Melanocyte of skin (primary cell): ENCODE measurements around the gene CREB3L4. TPM values are rescaled to one million over a fixed set of nuclear protein-coding genes. Genes with fewer than 3 reads are reported as not detected.

ENCODE experiments used
- small RNA-seq, 2 donors: library from RNA; depleted of rRNA; stranded (forward); fragments of <200 nt; gene quantifications; one replicate each; pipeline ENCODE3, GENCODE V24; 2012
- total RNA-seq, 2 donors: library from RNA; depleted of rRNA; stranded (reverse); fragments of >200 nt; gene quantifications; 2 replicates each; pipeline ENCODE4 v1.2.3, GENCODE V29; 2012

The CREB3L4 gene, protein sequence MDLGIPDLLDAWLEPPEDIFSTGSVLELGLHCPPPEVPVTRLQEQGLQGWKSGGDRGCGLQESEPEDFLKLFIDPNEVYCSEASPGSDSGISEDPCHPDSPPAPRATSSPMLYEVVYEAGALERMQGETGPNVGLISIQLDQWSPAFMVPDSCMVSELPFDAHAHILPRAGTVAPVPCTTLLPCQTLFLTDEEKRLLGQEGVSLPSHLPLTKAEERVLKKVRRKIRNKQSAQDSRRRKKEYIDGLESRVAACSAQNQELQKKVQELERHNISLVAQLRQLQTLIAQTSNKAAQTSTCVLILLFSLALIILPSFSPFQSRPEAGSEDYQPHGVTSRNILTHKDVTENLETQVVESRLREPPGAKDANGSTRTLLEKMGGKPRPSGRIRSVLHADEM
- total RNA-seq: 1 to 10 TPM; 4.5 to 7.0 TPM

DNA sequence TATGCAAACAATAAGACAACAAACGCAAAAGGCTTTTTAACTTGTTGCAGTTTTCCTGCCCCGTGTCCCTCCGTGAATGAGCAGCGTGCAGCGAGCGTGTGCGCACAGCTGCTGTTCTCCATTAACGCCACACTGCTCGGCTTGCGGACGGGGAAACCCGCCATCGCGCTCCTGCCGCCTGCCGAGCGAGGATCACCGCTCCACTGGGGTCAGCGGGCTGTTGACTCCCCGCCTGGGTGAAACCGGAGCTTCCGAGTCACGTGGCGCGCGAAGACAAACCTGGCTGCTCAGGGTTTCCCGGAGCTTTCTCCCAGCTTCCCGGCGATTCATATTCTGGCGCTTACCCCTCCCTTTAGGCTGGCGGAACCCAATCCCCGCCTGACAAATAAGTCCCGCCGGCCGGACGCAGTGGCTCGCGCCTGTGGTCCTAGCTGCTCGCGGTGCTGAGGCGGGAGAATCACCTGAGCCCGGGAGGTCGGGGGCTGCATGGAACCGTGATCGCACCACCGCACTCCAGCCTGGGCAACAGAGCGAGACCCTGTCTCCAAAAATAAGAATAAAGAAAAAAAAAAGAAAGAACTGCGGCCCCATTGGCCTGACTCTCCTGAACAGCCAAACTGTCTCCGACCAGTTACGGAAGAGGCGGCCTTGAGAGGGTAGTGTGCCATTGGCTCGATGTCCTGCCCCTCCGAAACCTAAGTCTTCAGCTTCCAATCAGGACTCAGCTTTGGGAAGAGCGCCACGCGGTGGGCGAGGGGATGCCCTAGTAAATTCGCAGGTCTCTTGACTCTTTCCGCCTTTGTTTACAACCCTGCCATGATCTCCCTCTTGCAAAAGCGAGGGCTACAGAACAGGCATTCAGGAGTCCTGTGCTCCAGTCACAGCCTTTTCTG lies at the start of gene CREB3L4:
Gene CREB3L4 (plus strand): TSS at position 796 of the 893 bp plus-strand sequence. CDS start 624 bp downstream, outside the sequence.

DNA sequence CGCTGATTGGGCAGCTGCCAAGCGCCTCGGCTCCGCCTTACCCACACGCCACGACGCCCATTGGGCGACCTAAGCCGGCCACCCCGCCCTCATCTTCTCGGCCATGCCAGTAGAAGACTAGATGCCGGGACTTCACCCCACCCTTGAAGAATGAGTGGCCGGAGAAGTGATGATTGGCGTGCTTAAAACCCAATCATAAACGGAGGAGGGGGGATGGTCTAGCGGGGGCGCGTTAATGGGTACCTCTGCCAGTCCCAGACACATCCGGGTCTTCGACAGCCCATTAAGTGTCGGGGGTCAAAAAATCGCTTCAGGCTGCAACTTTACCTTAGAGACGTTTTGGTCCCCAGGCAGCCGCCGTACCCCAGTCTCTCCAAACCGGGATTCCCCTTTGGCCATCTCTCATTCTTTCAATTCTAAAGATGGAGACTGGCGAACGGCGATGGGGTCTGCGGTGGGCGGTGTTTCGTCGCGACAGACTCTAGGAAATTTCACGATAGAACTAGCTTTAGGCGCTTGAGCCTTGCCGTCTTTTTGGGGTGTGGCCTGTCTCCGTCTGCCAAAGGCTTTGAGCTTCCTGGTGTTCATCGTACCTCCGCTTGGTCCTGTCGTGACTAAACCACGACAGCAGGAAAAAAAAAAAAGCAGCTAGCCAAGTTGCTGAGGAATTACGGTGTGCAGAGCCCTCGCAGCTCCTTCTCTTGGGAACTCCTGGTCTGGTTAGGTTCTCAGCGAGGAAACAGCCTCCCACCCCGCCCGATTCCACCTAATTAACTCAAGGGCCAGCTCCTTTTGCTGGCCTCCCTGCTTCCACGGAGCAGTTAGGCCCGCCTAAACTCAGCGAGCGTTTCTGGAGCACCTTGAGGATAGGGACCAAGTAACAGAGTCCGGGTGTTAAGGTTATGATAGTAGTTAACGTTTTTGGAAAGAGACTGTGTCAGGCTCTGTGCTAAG lies 44.5 kb upstream of the CREB3L4 start, which contains the start of gene GATAD2B:
Gene GATAD2B (minus strand): TSS at position 1 of the 954 bp plus-strand sequence. CDS start 94,625 bp downstream, outside the sequence.

DNA sequence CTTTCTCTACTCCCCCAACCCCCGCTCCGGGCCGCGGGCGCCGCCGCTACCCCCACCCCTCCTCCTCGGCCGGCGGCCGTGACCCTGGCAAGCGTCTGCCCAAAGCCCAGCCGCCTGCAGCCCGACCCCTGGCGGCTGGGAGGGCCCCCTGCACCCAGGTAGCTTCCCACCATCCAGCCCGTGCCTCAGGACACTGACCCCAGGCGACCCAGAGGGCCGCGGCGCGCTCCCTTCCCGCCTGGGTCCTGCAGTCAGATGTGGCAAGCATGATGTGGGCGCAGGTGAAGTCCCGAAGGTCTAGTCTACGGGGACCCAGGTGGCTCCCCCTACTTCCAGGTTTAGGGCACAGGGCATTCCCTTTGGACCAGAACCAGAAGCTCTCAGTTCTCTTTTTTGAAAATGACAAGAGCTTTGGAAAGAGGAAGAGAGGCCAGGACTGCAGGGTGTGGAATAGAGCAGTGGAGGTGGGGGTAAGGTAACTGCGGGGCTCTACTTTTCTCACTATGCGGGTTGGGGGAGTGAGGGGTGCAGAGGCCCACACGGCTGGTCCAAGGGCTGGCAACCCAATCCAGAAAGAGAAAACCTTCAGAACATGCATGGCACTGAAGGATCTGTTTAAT lies 21.0 kb upstream of the CREB3L4 start, which contains the start of gene DENND4B:
Gene DENND4B (minus strand): TSS at position 97 of the 620 bp plus-strand sequence. CDS start 2,344 bp downstream, outside the sequence.

DNA sequence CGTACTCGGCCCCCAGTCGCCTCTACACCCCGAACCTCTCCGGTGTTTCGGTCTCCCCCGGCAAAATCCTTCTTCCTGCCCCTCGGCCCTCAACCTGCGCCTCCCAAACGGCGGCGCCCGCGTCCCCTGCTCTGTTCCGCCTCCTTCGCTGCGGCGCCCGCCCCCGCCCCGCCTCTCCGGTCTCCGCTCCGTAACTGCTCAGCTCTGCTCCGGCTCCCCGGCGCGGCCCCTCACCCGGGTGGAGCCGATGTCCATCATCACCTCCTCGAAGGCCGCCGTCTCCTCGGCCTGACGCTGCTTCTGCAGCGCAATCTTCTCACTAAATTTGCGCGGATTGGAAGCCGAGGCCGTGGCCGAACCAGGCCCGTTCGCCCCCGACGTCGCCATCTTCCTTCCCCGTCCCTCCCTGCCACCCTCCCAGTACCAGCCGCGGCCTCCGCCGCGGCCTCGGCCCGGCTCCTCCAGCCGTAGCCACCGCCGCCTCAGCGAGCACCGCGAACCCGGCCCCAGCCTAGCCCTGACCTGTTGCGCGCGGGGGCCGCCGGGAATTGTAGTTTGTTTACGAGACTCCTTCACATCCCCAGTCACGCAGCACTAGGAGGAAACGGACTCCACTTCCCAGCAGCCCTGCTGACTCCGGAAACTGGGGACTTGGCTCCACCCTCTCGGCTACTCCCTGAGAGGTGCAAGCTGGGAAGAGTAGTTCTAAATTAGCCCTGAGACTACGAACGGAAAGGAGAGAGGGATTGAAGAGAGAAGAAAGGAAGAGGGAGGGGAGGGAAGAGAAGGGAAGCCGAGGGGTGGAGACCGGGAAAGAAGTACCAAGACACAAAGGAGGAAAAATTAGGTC lies 9.4 kb upstream of the CREB3L4 start, which contains the start of gene CRTC2:
Gene CRTC2 (minus strand): TSS at position 502 of the 850 bp plus-strand sequence. CDS start 115 bp downstream, at position 387.

DNA sequence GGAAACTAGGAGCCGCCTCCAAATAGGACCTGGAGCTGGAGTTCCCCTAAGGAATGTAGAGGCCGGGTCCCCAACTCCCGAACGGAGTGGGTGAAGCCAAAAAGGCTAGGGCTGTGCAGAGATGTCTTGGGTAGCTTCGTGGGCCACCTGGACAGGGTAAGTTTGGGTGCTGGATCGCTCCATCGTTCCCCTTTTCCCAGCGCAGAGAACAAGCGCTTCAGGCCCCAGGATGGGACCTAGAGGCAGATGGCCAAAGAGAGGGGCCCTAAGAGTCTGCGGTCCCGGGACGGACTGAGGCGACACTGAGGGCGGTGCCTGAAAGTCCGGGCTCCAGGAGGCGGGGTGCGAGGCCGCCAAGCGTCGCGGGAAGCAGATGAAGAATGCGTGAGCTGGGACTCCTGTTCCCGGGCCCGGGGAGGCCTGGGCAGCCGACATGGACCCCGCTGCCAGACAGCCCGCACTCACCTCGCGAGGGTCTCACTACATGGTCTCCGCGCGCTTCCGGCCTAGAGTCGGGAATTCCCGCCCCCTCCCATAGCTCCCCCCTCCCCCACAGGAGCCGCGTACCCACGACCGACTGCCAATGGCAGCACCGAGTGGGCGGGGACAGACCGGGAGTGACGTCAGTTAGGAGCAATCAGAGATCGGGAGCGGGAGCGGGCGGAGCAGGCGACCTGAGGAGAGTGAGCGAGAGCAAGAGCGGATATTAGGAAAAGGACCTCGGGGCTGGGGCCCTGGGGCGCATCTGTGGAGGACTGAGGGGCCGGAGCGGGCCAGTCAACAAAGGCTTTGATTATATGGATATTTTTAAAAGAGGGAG lies 4.5 kb upstream of the CREB3L4 start, which contains the start of gene SLC39A1:
Gene SLC39A1 (minus strand): TSS at position 508 of the 820 bp plus-strand sequence. CDS start 822 bp downstream, outside the sequence.

DNA sequence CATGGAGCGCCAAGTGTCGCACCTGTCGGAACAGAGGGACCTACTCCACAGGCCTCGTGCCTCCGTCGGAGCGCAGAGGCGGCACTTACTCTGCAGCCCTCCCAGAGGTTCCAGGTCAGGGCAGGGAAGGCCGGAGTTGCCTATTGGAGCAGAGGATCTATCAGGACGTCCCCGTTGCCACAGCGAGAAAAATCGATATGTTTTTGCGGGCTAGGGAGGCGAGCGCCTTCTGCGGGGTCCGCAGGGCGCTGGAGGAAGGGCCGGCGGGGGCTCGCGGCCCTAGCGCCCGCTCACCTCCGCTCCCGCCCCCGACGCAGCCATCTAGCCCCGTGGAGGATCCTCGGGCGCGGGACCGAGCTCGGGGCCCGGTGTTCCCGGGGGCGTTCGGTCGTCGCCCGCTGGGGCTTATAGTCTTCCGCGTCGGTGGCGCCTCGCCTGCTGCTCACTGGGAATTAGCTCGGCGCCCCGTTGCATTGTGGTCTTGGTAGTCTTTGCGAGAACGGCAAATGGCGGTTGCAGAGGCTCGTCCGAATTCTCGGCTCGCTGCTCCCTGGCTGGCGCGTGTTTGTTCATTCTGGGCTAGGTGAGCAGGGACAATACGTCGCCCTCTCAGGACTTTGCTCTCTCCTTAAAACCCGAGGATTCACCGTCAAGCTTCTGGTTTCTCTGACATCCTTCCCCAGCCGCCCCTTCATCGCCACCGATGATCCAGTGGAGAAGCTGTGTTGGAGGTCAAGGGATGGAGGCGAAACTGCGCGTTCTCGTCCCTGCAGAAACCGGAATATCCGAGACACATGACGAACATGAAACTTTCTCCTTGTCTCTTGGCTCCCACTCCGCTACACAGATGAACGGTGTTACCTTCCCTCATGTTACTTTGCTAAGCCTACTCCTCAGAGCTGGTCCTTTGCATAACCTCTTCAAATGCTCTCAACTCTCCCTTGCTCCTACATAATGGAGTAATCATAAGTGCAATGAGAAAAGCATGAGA lies 9.8 kb downstream of the CREB3L4 start, which contains the start of gene JTB:
Gene JTB (minus strand): TSS at position 425 of the 991 bp plus-strand sequence. CDS start 422 bp downstream, at position 3.

DNA sequence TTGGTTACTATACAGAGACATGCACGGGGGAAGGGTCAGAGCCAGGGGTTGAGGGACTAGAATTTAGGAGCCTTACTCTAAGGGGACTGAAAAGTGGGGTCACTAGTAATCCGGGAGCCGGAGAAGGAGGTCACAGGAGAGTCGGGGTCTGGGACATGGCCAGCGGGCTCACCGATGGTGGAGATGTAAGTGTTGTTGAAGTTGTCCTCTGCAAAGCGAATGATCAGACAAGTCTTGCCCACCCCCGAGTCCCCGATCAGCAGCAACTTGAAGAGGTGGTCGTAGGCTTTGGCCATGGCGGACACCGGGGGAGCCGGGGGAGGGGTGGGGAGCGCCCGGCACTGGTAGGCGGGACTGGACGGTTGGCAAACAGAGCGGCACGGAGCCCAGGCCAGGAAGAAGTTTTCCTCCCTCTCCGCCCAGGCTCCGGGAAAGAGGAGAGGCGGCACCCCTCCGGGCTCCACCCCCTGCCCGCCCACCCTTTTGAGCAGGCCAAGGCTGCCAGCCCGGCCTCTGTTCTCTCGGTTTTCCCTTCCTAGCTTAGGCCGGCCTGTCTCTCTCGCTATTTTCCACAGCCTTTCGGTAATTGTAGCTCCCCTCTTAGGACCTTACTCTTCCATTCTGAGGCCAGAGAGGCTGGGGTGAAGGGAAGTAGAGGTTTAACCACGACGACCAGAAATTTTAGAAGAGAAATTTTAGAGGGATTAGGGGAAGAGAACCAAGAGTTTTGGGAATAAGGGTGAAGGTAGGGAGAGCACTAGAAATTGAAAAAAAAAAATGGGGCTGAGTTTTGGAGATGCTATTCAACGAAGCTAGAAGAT lies 18.4 kb downstream of the CREB3L4 start, which contains the start of gene RAB13:
Gene RAB13 (minus strand): TSS at position 399 of the 821 bp plus-strand sequence. CDS start 103 bp downstream, at position 296.

DNA sequence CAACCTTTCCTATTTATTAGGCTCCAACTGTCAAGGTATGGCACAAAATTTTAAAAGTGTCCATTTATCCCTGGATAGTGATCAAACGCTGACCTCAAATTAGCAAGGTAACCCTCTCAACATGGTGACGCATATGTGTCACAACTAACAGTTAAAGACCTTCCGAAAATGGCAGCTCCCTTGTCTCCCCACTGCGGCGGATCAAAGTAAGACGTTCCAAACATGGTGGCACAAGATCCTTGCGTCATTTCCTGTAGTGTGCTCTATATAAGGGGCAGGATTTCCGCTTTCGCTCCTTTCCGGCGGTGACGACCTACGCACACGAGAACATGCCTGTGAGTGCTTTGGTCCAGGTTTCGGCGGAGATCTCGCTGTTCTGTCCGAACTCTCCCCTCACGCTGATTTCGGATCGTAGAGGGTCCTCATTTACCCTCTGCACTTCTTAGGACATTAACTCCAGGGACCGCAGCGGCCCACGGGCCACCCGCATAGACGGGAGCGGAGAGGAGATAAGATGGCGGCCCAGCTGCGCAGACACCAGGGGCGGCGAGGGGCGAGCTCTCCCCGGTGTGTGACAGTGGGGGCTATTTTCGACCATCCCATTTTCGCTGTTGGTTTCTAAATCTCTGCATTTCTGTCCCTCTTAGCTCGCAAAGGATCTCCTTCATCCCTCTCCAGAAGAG lies 22.9 kb downstream of the CREB3L4 start, which contains the start of gene RPS27:
Gene RPS27 (plus strand): TSS at position 295 of the 683 bp plus-strand sequence. CDS start 35 bp downstream, at position 330.

Small RNA genes lying within 50 kb of the gene (small RNA-seq; reads per million reads assigned to genes)
- 0 to 0.06 reads per million in 2 donors for gene MIR6737

Other genes starting within 250 kb of the CREB3L4 start
- gene INTS3, start 239.9 kb upstream of the CREB3L4 start, total RNA-seq: 10 to 100 TPM; 41.0 to 44.0 TPM
- gene SLC27A3, start 192.5 kb upstream of the CREB3L4 start, total RNA-seq: 10 to 100 TPM; 27.2 to 59.3 TPM
- gene GATAD2B, start 44.9 kb upstream of the CREB3L4 start, total RNA-seq: 10 to 100 TPM; 12.7 TPM
- 10 to 100 TPM; 24.6 to 29.9 TPM for gene DENND4B, start 21.2 kb upstream of the CREB3L4 start, total RNA-seq
- 1 to 10 TPM; 7.9 to 9.0 TPM for gene CRTC2, start 9.3 kb upstream of the CREB3L4 start, total RNA-seq
- gene SLC39A1, start 4.4 kb upstream of the CREB3L4 start, total RNA-seq: 100 to 1,000 TPM in 1 of 2 donors, 10 to 100 TPM in 1; 83.6 to 107 TPM
- gene JTB, start 9.8 kb downstream of the CREB3L4 start, total RNA-seq: 100 to 1,000 TPM in 1 of 2 donors, 10 to 100 TPM in 1; 91.9 to 126 TPM
- gene RAB13, start 18.4 kb downstream of the CREB3L4 start, total RNA-seq: 10 to 100 TPM; 42.3 to 42.7 TPM
- gene RPS27, start 22.9 kb downstream of the CREB3L4 start, total RNA-seq: 1,000 to 10,000 TPM in 1 of 2 donors, 100 to 1,000 TPM in 1; 738 to 1,166 TPM
- gene NUP210L, start 187.2 kb downstream of the CREB3L4 start, total RNA-seq: under 1 TPM; under 0.01 TPM
- 100 to 1,000 TPM; 413 to 623 TPM for gene TPM3, start 224.2 kb downstream of the CREB3L4 start, total RNA-seq
- not detected for gene CFAP141, start 238.4 kb downstream of the CREB3L4 start, total RNA-seq